Germinal center (tissue), 1 donor: ENCODE measurements around the gene OTOR.

Experiments
- DNase-seq: peaks from one replicate; pipeline ENCODE4 v3.0.0; 2012; ENCODE audit warnings: mixed read lengths, low spot score

Gene OTOR, protein sequence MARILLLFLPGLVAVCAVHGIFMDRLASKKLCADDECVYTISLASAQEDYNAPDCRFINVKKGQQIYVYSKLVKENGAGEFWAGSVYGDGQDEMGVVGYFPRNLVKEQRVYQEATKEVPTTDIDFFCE

DNA sequence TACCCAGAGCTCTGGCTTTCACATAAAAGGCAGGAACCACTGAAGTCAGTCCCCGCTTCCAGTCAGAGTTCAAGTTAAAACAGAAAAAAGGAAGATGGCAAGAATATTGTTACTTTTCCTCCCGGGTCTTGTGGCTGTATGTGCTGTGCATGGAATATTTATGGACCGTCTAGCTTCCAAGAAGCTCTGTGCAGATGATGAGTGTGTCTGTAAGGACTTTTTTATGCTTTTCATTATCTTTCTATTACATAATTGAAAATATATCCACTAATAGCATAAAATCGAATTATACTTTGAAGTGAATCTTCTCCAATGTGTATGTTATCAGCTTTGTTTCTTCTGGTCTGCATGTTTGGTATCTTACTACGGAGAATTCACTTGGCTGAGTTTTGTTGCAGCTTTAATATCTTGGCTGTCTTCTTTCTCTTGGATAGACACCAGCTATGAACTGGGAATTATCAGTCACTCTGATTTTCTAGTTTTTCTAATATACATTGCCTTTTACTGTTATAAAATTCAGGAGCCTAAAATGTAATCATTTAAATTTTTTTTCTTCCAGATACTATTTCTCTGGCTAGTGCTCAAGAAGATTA, at the start of gene OTOR:
OTOR (plus strand) TSS at position 51 of the 593 bp plus-strand sequence; CDS start at position 95, 44 bp downstream.
- no peak for DNase-seq

DNA sequence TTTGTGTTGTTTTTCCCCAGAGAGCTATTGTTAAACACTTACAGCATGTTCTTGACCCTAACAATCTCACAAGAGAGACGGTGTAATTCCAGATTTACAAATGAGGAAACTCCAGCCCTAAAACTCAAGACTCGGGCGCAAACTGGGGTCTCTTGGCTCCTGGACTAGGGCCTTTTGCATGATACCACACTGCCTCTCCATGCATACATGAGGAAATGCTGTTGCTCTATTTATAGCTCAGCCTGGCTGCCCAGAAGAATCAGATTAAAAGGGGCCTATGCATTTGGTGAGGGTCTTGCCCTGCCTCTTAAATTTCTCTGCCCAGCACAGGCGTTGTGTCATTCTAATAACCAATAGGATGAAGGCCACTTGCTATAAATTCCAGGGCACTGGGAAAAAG, 48.9 kb upstream of the OTOR start:
- no peak for DNase-seq

GRCh38 chr20:16701296-16701695, 46.9 kb upstream of the OTOR start:
- peak; percentile 27 for DNase-seq

- DNase-seq, result no peak
Measured at GRCh38 chr20:16703570-16703969, 44.6 kb upstream of the OTOR start.

DNA sequence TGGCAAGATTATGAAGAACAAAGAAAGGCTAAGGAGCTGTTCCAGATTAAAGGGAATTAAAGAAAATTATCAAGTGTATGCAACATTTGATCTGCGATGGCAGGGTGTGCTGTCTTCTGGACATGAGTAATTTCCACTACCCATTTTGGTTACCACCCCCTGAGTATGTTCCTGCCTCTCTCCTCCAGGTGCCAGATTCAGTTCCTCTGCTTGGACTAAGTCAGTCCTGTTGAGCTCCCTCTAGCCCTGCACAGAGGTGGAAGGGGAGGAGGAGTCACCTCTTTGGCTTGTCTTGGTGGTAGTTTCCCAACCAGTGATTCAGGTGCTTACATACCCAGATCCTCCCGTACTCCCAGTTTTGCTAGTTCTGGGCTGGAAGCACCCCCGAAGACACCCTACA, 40.5 kb upstream of the OTOR start:
- peak; percentile 40 for DNase-seq

- no peak for DNase-seq
Measured at GRCh38 chr20:16708602-16709001, 39.6 kb upstream of the OTOR start.

DNA sequence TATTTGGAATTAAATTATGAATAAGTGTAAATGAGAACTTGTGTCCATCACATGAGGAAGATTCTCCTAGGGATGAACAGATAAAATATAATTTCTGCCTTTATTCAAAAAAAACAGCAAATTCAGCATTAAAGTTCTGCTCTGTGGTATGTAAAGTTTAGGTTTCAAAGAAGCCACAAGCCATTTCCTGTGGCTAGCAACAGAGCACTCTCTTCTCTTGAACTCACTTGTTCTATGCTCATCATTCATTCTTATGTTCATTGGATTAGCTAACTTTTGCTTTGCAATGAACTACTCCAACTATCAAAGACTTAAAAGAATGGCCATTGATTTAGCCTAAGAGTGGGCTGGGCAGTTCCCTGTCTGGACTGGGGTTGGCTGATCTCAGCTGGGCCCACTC, 39.1 kb upstream of the OTOR start:
- DNase-seq, result no peak

DNA sequence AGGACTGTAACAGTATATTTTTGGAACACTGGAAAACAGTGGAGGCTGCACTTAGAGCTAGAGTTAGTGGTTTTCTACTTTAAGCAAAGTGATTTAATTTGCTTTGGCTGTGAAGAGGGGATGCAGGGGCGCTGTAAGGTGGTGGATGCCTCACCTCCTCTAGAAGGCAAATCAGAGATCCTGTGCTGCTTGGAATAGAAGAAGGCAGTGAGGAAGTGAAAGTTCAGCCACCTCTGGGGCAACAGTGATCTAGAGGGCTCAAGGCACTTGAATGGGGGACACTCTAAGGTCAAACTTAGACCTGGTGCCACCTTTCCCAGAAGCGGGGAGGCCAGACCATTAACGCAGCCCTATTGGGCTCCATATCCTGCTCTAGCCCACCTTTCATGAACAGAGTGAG, 37.4 kb upstream of the OTOR start:
- DNase-seq, result peak; percentile 51

DNA sequence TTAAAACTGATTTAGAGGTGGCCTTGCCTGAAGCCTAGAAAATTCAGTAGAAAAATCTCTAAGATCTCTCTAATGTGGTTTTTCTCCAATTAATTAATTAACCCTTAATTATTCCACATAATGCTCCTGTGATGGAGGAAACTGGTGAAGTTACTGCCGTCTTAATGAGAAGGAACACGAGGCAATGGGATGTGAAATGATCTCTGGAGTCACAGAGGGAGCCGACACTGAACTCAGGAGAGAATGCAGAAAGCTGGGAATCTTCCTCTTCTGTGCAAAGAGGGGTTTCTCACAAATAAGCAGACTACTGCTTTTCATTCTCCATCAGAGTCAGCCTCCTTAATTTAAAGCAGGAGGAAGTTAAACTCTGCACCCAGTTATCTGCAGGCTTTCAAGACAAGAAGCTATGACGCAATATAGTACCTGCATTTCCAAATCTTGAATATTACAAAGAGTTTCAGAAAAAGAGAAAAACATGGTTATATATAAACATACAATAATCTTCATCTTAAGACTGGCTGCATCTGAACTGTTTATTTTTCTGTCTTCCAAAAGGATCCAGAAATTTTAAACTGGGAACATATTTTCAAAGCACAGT, 36.4 kb upstream of the OTOR start:
- DNase-seq, result no peak

DNA sequence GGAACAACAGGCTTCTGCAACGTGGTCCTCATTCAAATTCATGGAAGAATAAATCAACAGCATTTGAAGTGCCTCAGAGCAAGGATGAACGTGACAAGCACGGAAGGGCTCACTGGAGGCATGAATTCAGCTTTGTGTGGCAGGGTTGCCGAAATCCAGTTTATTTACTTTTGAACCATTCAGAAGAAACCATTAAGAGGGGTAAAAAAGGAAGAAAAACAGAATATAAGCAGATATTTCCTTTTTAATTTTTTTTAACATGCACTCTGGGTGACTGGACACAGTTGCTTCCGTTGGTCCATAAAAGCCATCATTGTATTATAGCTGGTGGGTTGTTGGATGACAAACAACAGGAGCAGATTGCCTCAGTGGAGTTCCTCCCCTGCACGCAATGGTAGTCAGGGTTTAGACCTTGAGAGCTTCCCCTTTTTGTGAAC, 35.6 kb upstream of the OTOR start:
- no peak for DNase-seq

DNA sequence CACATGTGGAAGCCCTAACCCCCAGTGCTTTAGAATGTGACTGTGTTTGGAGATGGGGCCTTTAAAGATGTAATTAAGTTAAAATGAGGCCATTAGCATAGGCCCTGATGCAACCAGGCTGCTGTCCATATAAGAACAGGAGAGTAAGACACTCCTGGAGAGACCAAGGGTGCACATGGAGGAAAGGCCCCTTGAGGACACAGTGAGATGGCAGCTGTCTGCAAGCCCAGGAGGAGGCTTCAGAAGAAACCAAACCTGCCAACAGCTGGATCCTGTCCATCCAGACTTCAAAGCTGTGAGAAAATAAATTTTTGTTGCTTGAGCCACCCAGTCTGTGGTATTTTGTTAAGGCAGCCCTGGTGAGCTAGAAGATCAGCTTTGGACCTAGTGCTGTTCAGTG, 35.1 kb upstream of the OTOR start:
- DNase-seq, result no peak

- DNase-seq, result no peak
Measured at GRCh38 chr20:16714242-16714641, 33.9 kb upstream of the OTOR start.

DNA sequence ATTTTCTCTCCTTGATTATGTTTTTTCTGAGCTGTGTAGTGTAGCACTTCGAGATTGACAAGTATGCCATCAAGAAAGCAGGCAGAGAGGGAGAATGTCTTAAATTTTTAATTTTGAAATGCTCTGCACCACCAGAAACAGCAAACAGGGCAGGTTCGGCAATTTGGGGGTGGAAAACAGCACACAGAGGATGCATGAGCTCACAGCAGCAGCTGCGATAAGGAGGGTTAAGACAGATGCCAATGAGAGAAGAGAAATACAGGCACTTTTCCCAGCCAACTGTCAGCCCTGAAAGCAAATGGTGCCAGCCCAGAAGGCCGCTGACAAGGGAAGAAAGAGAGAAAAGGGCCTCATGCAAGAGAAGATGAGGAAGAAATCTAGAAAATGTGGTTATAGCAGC, 33.4 kb upstream of the OTOR start:
- no peak for DNase-seq

GRCh38 chr20:16719421-16719820, 28.7 kb upstream of the OTOR start:
- DNase-seq, result no peak

DNA sequence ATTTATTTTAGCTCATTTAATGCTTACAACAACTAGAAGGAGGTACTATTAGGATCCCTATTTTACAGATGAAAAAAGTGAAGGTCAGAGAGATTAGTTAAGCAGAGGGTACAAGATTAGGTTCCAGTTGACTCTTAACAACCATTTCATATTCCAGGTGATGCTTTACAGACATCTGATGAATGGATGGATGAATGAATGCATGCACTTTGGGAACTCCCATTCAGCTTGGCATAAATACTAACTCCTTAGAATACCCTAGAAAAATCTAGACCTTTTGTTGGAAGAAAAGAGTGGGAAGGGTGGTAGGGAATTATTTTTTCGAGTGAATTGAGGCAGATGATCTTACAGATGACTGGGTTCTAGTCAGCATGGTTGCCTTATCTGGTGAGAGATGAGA, 19.1 kb upstream of the OTOR start:
- no peak for DNase-seq

GRCh38 chr20:16729565-16730460, 18.3 kb upstream of the OTOR start, which contains the start of gene SNRPB2:
Gene SNRPB2, plus strand, starts transcription at chr20:16730026. Its CDS starts 1,677 bp downstream, at chr20:16731703.
- DNase-seq, result peak; percentile 92

DNA sequence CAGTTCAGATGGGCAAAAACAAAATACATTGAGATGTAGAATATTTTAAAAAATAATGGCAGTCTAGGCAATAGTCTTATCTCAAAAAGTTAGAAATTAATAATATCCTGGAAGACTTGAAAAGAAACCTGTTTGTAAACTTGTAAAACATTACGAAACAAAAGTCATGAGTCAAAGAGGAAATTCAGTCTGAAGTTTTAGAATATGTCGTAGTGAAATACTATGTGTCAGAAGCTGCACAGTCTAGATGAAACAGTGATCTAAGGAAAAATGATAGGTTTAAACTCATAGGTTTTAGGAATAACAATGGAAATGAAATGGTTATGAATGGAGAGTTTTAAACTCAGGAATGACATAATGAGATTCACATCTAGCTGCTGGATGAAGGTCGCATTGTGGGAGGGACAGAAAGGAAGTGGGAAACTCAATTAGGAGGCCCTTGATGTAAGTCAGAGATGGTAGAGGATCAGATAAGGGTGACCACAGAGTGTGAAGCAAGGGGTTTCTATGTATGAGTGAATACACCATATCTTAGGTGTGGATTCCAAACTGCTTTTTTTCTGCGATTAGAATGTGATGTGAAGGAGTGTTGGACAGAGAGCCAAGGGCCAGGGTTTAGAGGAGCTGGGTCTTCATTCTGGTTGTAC, 15.5 kb upstream of the OTOR start:
- no peak for DNase-seq

- no peak for DNase-seq
Measured at GRCh38 chr20:16740365-16741072, 7.6 kb upstream of the OTOR start.

DNA sequence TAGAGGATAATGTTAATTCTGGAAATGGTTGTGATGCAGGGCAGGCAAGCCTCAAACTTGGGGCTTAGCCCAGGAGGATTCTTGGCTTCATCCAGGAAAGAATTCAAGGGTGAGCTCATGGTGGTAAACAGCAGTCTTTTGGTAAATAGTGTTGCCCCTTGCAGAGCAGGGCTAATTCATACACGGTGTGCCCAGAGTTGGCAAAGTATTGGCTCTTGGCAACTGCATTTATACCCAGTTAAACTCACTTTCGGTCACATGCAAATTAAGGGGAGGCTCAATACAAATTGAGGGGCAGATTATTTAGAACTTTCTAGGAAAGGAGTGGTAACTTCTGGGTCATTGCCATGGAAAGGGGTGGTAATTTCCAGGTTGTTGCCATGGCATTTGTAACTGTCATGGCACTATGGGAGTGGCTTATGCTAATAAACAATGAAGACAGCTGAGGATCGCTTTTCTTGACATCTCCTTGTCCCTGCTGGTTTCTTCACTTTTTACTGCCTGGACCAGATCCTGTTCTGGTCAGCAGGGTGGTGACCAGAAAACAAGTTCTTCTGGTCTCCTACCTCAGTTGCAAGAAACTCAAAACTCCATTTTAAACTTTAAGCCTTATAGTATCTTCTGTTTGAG, 3.9 kb upstream of the OTOR start:
- no peak for DNase-seq

DNA sequence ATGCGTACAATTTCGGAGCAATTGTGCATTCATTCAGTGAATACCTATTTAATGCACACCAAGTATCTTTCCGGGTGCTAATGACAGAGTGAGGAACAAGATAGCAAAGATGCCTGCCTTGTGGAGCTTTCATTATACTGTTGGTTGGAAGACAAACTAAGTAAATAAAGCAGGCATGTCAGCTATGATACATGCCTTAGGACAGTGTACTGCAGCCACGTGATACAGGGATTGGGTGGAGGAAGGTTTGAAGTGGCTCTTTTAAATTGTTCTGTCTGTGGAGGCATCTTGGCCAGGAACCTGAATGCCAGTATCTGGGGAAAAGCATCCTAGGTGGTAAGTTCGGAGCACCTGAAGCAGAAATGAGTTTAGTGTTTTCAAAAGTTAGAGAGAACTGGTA, 3.0 kb upstream of the OTOR start:
- no peak for DNase-seq

DNA sequence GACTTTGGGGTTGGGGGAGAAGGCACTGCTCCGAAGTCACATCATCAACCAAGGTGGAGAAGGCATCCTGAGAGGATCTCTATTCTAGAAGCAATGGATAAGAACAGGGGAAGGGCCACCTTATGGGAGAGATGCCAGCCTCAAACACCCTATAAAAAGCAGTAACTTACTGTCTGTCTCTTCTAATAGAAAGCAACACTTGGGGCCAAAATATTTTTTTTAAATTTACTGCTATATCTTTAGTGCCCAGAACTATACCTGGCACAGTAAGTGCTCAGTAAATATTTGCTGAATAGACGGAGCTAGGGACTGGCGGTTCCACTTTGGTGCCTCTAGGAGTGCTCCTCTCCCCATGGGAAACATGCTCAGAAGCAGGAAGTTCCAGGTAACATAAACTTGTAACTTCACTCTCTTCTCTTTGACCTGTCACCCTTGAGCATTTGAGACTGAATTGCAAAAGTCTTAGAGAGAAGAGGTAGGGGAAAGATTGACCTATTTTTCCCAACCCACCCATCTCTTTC, 807 bp upstream of the OTOR start:
- no peak for DNase-seq
